GM21737 (cell line): ENCODE data around the gene GPC3.
"Not testable (repeated sequence)": the region's sequence is repeated elsewhere in the genome, so short reads cannot be mapped to it uniquely, and the experiment has no call there.

Experiments used
- ATAC-seq: cut with Tn5 transposase; IDR thresholded peaks from one replicate; pipeline ENCODE4 v1.9.1; 2021; ENCODE audit warnings: mild to moderate bottlenecking, moderate library complexity; ENCODE audit not compliant: unreplicated experiment

Gene GPC3

DNA sequence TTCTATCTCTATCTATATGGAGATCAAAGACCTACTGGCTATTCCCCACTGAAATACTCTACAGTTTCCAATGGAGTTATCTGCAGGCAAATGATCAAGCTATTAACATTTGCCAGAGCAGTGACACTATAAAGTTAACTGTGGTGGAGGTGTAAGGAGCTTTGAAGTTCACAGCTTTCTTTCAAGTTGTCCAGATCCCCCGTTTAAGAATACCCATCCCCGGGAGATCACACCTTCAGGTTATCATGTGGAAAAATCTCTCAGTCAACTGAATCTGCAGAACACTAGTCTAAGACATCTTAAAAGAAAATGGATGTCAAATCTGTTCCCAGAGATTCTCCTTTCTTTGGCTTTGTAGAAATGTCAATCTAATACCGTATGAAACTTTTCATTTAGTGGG is 80.1 kb downstream of the GPC3 start:
- no peak for ATAC-seq

GRCh38 chrX:133897593-133898163 is 87.7 kb downstream of the GPC3 start:
- no peak for ATAC-seq

- ATAC-seq: no peak
These were observed 93.1 kb downstream of the GPC3 start for GRCh38 chrX:133892337-133892736.

DNA sequence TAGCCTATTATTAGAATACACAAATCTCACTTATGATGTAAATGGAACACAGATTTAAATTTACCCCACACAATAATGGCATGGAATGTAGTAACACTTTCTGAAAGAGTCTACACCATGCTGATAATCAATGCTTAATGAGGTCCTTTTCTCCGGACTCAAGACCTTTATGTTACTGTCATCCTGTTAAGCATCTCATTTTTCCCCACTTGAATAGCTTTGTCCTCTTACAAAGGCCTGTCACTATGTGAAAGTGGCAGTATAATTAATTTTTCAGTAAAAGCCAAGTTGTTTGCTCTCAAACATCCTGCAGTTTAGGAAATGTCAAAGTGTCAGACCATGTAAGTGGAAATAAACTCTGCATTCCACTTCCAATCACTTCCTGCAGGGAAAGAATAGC is 96.4 kb downstream of the GPC3 start:
- ATAC-seq: no peak

DNA sequence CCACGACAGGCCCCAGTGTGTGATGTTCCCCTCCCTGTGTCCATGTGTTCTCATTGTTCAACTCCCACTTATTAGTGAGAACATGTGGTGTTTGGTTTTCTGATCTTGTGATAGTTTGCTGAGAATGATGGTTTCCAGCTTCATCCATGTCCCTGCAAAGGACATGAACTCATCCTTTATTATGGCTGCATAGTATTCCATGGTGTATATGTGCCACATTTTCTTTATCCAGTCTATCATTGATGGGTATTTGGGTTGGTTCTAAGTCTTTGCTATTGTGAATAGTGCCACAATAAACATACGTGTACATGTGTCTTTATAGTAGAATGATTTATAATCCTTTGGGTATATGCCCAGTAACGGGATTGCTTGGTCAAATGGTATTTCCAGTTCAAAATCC is 97.3 kb downstream of the GPC3 start:
- ATAC-seq: not testable (repeated sequence)

- no peak for ATAC-seq
These were observed 100.7 kb downstream of the GPC3 start for GRCh38 chrX:133884430-133885394.

DNA sequence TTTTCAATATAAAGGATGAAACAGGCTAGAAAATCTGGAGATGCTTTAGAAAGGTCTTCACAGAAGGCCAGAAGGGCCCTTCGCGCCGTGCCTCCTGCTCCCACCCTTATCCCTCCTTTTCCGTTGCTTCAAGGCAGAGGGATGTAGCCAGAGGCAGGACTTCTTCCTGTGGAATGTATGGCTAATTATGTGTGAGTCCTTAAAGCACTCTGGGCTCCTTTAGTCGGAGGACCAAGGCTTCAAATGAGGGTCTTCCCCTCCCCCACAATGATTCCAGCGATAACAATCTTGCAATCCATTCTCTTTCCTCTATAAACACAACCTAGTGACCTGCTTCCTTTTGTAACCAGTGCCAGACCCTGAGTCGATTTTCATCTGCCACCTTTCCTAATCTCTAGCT is 103.5 kb downstream of the GPC3 start:
- no peak for ATAC-seq

DNA sequence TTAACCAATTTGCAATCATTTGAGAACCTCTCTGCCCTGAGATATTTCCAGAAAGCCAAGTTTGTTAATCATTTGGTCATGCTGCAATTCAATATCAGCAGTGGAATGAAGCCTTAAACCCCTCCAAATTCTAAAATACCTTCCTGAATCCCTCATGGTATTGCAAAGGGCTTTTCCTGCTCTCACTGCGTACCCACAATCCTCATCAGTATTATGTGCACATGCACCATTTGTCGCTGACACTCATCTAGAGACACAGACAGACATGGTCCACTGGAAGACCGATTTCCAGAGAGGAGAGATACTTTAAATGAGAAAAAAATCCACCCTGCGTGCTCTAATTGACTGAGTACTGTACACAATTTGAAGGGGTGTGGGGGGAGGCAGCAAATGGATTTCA is 104.4 kb downstream of the GPC3 start:
- ATAC-seq: no peak

GRCh38 chrX:133880032-133880443 is 105.4 kb downstream of the GPC3 start:
- no peak for ATAC-seq

DNA sequence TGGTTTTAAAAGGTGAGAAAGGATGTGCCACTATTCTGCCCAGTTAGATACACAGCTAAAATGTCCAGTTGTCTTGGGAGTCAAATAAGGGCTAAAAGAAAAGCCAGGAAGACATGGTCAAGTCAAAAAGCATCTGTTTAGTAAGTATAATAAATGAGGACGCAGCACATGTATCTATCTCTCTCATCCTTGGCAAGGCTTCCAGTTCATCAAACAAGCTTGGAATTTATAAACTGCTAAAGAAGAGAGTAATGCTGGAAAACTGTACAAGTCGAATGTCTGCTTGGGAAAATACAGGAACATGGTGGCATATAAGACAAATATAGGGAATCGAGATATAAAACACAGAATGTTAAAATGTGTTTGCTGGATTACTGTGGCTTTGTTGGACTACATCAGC is 106.7 kb downstream of the GPC3 start:
- ATAC-seq: no peak

- ATAC-seq: no peak
These were observed 108.7 kb downstream of the GPC3 start for GRCh38 chrX:133876646-133877045.

GRCh38 chrX:133869270-133869669 is 116.1 kb downstream of the GPC3 start:
- ATAC-seq: no peak

DNA sequence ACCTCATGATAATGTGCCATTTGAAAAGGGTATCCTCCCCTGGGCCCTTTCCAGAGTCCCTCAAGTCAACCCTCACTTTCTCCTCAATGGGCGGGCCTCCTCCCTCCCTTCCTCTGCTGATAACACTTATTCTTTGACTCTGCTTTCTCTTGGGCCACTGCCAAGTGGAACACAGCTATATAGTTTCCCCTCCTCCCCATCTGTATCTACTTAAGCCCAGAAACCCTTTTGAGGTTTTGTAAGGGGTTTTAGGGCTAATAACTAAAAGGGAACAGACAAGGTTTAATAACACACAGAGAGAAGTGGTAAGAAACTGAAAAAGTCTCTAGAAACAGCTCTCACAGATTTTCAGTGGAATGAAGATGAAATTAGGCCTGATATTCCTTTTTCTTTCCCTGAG is 116.7 kb downstream of the GPC3 start:
- ATAC-seq: no peak

- no peak for ATAC-seq
These were observed 117.1 kb downstream of the GPC3 start for GRCh38 chrX:133868250-133868649.

GRCh38 chrX:133865761-133866471 is 119.5 kb downstream of the GPC3 start:
- ATAC-seq: no peak

- ATAC-seq: no peak
These were observed 121.2 kb downstream of the GPC3 start for GRCh38 chrX:133864236-133864635.

GRCh38 chrX:133859860-133860259 is 125.5 kb downstream of the GPC3 start:
- ATAC-seq: no peak

- ATAC-seq: no peak
These were observed 126.1 kb downstream of the GPC3 start for GRCh38 chrX:133859336-133859735.

- no peak for ATAC-seq
These were observed 127.6 kb downstream of the GPC3 start for GRCh38 chrX:133857640-133858269.

DNA sequence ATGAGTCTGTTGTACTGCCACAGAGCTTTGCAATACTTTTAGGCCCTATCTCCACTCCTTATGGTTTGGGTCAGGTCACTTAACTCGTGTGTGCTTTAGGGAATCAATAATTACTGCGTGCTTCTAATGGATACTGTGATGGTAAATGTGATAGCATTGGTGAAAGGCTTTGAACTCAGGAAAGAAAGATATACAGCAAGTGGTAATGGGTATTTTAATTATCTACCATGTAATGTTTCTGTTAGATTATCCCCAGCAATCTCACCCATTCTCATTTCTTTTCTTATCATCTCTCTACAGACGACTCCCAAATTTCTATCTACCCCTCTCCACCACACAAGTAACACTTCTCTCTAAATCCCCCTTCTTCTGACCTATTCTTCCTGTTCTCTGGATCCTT is 128.6 kb downstream of the GPC3 start:
- ATAC-seq: no peak

- ATAC-seq: no peak
These were observed 131.1 kb downstream of the GPC3 start for GRCh38 chrX:133854290-133854689.
